ENCODE data around the gene AKNA. TPM values are rescaled to one million over a fixed set of nuclear protein-coding genes. Genes with fewer than 3 reads are reported as not detected.

AKNA gene
- total RNA-seq, 1 donor from 2014 or later, result 14.6 TPM

GRCh38 chr9:114346146-114346545 is 41.6 kb downstream of the AKNA start:
- H3K4me3 ChIP-seq (ENCODE audit: low read depth, low read length), result no peak overlapping the region
- TF ChIP-seq CTCF (conservative IDR thresholded peaks at IDR 0.05; ENCODE audit: low read depth, low read length), result no peak
- no peak for DNase-seq (ENCODE audit: low read depth)

GRCh38 chr9:114345493-114346065 is 42.2 kb downstream of the AKNA start:
- no peak overlapping the region for H3K4me3 ChIP-seq (ENCODE audit: low read depth, low read length)
- no peak for DNase-seq (ENCODE audit: low read depth)
- no peak for TF ChIP-seq CTCF (conservative IDR thresholded peaks at IDR 0.05; ENCODE audit: low read depth, low read length)

- no peak for TF ChIP-seq CTCF (conservative IDR thresholded peaks at IDR 0.05; ENCODE audit: low read depth, low read length)
- no peak overlapping the region for H3K4me3 ChIP-seq (ENCODE audit: low read depth, low read length)
- DNase-seq (ENCODE audit: low read depth), result no peak
Measured at GRCh38 chr9:114344692-114345091, 43.1 kb downstream of the AKNA start.

GRCh38 chr9:114344188-114344566 is 43.6 kb downstream of the AKNA start:
- no peak overlapping the region for H3K4me3 ChIP-seq (ENCODE audit: low read depth, low read length)
- DNase-seq (ENCODE audit: low read depth), result no peak
- no peak for TF ChIP-seq CTCF (conservative IDR thresholded peaks at IDR 0.05; ENCODE audit: low read depth, low read length)

- no peak for DNase-seq (ENCODE audit: low read depth)
- no peak for TF ChIP-seq CTCF (conservative IDR thresholded peaks at IDR 0.05; ENCODE audit: low read depth, low read length)
- H3K4me3 ChIP-seq (ENCODE audit: low read depth, low read length), result no peak overlapping the region
Measured at GRCh38 chr9:114343471-114344187, 44.2 kb downstream of the AKNA start.

- DNase-seq (ENCODE audit: low read depth), result no peak
- H3K4me3 ChIP-seq (ENCODE audit: low read depth, low read length), result no peak overlapping the region
- no peak for TF ChIP-seq CTCF (conservative IDR thresholded peaks at IDR 0.05; ENCODE audit: low read depth, low read length)
Measured at GRCh38 chr9:114342755-114343440, 44.9 kb downstream of the AKNA start.

Measured in epithelial cell of proximal tubule (primary cell).